Lower lobe of right lung (tissue), 2 donors: ENCODE results near the gene EFCAB8. TPM values are rescaled to one million over a fixed set of nuclear protein-coding genes. Genes with fewer than 3 reads are reported as not detected.
"Not testable (repeated sequence)": the region's sequence is repeated elsewhere in the genome, so short reads cannot be mapped to it uniquely, and the experiment has no call there.

Source experiments
- ATAC-seq, 2 donors: fragments of 200-7000 bp; cut with Tn5 transposase; one replicate each; pipeline ENCODE4 v1.9.1; 2020 to 2022; ENCODE audit warnings: mild to moderate bottlenecking in 2 of 2, moderate library complexity in 2 of 2
- DNase-seq: peaks from one replicate; pipeline ENCODE4 v3.0.0-alpha.2; 2020
- H3K27ac ChIP-seq: fragments of 200-600 bp; one replicate; pipeline ENCODE4 v1.8.0; 2022
- H3K27me3 ChIP-seq: fragments of 200-600 bp; one replicate; pipeline ENCODE4 v1.8.0; 2022; ENCODE audit warnings: low read depth
- H3K36me3 ChIP-seq: fragments of 200-600 bp; one replicate; pipeline ENCODE4 v1.8.0; 2022; ENCODE audit warnings: mild to moderate bottlenecking
- H3K4me1 ChIP-seq: fragments of 200-600 bp; one replicate; pipeline ENCODE4 v1.8.0; 2022
- H3K4me3 ChIP-seq: fragments of 200-600 bp; one replicate; pipeline ENCODE4 v1.8.0; 2022; ENCODE audit warnings: mild to moderate bottlenecking
- H3K9me3 ChIP-seq: fragments of 200-600 bp; one replicate; pipeline ENCODE4 v1.8.0; 2022
- intact Hi-C: fragments of 100-400 bp; cut with DNase I; formaldehyde crosslinking; loops from one replicate; pipeline ENCODE4 v1.11.0; 2022
- total RNA-seq: library from RNA; stranded (reverse); fragmentation: NEBNext Ultra II Directional; extraction: Animal tissue kit (Norgen Biotek cat#: 25700); gene quantifications from one replicate; pipeline ENCODE4 v1.2.1, GENCODE V29; 2021
- TF ChIP-seq, protein P1 (sequence below): fragments of 200-600 bp; IDR thresholded peaks from one replicate; pipeline ENCODE4 v1.8.0; 2022; ENCODE audit warnings: antibody characterized with exemption, mild to moderate bottlenecking
- donor health status: DM: no; HTN: yes; CAD: no; lungs with severe emphysema.

EFCAB8 gene
- total RNA-seq, 1 donor from 2014 or later, result 0.30 TPM

DNA sequence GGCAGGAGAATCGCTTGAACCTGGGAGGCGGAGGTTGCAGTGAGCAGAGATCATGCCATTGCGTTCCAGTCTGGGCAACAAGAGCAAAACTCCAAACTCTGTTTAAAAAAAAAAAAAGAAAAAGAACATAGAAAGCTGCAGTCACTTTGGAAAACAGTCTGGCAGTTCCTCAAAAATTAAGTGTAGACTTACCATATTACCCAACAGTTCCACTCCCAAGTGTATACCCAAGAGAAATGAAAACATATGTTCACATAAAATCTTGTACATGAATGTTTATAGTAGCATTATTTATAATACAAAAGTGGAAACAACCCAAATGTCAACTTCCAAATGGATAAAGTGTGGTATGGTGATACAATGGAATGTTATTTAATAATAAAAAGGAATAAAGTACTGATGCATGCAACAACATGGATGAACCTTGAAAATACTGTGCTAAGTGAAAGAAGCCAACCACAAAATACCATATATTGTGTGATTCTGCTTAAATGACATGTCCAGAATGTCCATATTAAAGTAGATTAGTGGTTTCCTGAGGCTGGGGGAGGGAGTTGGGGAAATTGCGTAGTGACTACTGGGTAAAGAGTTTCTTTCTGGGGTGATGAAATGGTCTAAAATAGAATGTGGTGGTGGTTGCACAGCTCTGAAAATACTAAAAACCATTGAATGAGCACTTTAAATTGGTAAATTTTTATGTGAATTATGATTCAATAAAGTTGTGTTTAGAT is 82.6 kb downstream of the EFCAB8 start:
- no peak for DNase-seq

DNA sequence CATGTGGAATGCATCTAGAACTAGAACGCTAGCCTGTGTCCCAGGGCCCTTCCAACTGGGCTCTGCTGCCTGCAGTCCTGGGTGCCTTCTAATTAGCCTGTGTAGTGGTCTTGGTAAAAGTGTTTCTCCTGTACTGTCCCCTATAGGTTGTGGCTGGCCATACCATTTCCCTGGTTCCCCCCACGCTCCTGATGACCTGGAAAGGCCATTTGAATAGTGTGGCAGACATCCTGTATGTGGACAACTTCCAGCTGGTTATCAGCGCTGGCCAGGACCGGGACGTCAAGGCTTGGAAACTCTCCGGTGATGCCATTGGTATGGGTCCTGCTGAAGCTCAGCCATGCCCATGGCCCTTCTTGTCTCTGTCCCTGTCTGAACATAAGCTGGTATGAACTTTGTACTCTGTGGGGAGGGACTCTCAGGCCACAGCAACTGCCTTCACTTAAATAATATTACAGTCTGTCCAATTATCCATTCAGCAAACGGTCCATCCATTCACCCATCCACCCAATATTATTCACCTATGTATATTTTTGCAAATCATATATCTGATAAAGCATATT is 84.8 kb downstream of the EFCAB8 start:
- Histone ChIP-seq H3K27me3 (no peaks in the 10 kb centered on the region), H3K4me3 (no peak overlapping the region), H3K9me3 (peaks cover 3% of the 10 kb centered on the region), H3K36me3 (no peaks in the 10 kb centered on the region), H3K4me1 (no peaks in the 10 kb centered on the region), H3K27ac (no peak overlapping the region)
- TF ChIP-seq, protein P1, sequence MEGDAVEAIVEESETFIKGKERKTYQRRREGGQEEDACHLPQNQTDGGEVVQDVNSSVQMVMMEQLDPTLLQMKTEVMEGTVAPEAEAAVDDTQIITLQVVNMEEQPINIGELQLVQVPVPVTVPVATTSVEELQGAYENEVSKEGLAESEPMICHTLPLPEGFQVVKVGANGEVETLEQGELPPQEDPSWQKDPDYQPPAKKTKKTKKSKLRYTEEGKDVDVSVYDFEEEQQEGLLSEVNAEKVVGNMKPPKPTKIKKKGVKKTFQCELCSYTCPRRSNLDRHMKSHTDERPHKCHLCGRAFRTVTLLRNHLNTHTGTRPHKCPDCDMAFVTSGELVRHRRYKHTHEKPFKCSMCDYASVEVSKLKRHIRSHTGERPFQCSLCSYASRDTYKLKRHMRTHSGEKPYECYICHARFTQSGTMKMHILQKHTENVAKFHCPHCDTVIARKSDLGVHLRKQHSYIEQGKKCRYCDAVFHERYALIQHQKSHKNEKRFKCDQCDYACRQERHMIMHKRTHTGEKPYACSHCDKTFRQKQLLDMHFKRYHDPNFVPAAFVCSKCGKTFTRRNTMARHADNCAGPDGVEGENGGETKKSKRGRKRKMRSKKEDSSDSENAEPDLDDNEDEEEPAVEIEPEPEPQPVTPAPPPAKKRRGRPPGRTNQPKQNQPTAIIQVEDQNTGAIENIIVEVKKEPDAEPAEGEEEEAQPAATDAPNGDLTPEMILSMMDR, result no peak
- DNase-seq (no peak), ATAC-seq (no peak)
- intact Hi-C loops, result no loop called here

More for the DNA sequence above, 82.6 kb downstream of the EFCAB8 start:
- Histone ChIP-seq H3K4me1 (no peaks in the 10 kb centered on the region), H3K9me3 (peaks cover 3% of the 10 kb centered on the region), H3K4me3 (no peak overlapping the region), H3K27me3 (no peaks in the 10 kb centered on the region), H3K27ac (no peak overlapping the region), H3K36me3 (no peaks in the 10 kb centered on the region)
- TF ChIP-seq, protein P1, result no peak
- intact Hi-C loops, result no loop called here
- ATAC-seq, result no peak

DNA sequence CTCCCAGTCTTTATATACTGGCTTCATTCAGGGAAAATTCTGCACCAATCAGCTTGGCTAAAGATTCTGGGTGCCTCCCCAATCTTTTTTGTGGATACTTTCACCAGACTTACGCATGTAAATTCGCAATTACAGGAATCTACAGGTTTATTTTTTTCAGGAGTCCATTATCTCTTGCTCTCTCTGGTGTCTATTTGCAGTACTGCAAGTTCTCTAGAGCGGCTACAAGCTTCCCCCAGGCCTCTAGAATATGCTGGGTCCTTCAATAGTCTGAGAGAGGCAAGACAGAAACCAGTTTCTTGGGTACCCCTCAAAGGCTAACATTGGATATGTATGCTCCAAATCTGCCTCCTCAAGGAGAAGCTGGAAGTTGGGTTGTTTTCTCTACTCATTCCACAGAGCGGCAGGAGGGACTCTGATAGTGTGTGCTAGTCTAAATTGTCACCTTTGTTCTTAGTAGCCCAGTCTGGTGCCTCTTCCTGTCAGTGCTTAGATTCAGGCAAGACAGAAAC is 87.0 kb downstream of the EFCAB8 start:
- H3K27me3 ChIP-seq, result no peaks in the 10 kb centered on the region
- intact Hi-C loops, result no loop called here
- no peak overlapping the region for H3K27ac ChIP-seq
- H3K4me1 ChIP-seq, result no peaks in the 10 kb centered on the region
- no peak overlapping the region for H3K4me3 ChIP-seq
- DNase-seq, result no peak
- H3K9me3 ChIP-seq, result peaks cover 3% of the 10 kb centered on the region
- TF ChIP-seq, protein P1, result peak; percentile 17
- ATAC-seq, result no peak
- H3K36me3 ChIP-seq, result no peaks in the 10 kb centered on the region

DNA sequence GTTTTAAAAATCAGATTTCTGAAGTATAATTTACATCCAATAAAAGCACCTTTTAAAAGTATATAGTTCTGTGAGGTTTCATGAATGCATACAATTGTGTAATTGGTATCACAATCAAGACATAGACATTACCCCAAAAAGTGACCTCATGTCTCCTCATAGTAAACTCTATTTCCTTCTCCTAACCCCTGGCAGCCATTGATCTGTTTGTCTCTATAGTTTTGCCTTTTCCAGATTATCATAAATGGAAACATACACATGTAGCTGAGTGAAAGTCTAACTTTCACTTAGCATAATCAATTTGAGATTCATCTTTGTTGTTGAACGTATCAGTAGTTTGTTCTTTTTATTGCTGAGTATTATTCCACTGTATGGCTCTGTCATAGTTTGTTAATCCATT is 87.9 kb downstream of the EFCAB8 start:
- Histone ChIP-seq H3K9me3 (peaks cover 3% of the 10 kb centered on the region), H3K4me1 (no peaks in the 10 kb centered on the region), H3K36me3 (no peaks in the 10 kb centered on the region), H3K4me3 (no peak overlapping the region), H3K27me3 (no peaks in the 10 kb centered on the region), H3K27ac (no peak overlapping the region)
- intact Hi-C loops, result no loop called here
- ATAC-seq, result no peak
- no peak for DNase-seq
- TF ChIP-seq, protein P1, result no peak

DNA sequence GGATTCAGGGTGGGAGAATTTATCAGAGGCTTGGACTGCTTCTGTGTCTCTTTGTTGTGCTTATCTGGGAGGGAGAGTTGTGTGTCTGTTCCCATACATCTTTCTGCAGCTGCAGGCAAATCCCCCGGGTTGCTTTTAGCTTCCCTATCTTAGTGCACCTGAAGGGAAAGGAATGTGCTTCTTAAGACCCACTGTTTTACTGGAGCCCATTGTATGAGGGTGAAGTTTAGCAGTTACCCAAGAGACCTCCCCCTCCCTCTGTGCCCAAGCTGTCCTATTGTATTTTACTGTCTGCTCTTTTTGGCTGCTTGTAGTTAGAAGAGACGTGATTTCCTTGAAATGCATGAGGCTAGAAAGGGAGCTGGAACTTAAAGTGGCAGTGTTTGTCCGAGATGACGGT is 91.8 kb downstream of the EFCAB8 start:
- H3K27me3 ChIP-seq, ATAC-seq, H3K27ac ChIP-seq, H3K4me1 ChIP-seq, H3K36me3 ChIP-seq, DNase-seq, H3K4me3 ChIP-seq, intact Hi-C loops, H3K9me3 ChIP-seq: not testable (repeated sequence)

DNA sequence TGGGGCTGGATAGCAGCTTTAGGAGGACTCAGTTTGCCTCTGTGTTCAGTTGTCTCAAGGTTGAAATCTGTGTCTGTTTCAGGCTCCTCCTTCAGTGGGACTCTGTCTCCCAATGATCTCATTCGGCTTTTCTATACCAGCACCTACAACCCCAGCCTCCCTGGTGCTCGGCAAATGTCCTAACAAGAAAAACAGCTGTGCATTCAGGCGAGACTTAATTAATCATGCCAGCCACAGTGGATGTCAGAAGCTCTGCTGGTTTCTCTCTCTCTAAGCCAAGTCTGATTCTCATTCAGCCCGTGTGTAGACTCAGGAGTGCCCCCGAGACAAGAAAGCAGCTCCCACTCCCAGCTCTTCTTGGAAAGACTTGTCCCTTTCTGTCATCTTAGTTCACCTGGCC is 98.7 kb downstream of the EFCAB8 start:
- Histone ChIP-seq H3K36me3 (no peaks in the 10 kb centered on the region), H3K27ac (no peak overlapping the region), H3K27me3 (no peaks in the 10 kb centered on the region), H3K9me3 (peaks cover 9% of the 10 kb centered on the region), H3K4me1 (no peaks in the 10 kb centered on the region), H3K4me3 (no peak overlapping the region)
- TF ChIP-seq, protein P1, result no peak
- ATAC-seq (no peak), DNase-seq (no peak)
- intact Hi-C loops, result no loop called here
